NCI-H82 treated with DMSO at 0.1 percent for 48 hours (cell line): Measurements from ENCODE around the gene MACF1.

ENCODE experiments used
- DNase-seq: peaks from one replicate; lab custom pipeline; 2025; ENCODE audit not compliant: unreplicated experiment; lab: John Stamatoyannopoulos, UW

The MACF1 gene

GRCh38 chr1:39213511-39214002 is 9.1 kb downstream of the MACF1 start:
- peak; percentile 71 for DNase-seq

- no peak for DNase-seq
Measured at GRCh38 chr1:39214021-39214713, 9.7 kb downstream of the MACF1 start.

GRCh38 chr1:39214714-39214997 is 10.2 kb downstream of the MACF1 start:
- no peak for DNase-seq

GRCh38 chr1:39214998-39215873 is 10.7 kb downstream of the MACF1 start:
- no peak for DNase-seq

- no peak for DNase-seq
Measured at GRCh38 chr1:39216771-39217170, 12.3 kb downstream of the MACF1 start.

DNA sequence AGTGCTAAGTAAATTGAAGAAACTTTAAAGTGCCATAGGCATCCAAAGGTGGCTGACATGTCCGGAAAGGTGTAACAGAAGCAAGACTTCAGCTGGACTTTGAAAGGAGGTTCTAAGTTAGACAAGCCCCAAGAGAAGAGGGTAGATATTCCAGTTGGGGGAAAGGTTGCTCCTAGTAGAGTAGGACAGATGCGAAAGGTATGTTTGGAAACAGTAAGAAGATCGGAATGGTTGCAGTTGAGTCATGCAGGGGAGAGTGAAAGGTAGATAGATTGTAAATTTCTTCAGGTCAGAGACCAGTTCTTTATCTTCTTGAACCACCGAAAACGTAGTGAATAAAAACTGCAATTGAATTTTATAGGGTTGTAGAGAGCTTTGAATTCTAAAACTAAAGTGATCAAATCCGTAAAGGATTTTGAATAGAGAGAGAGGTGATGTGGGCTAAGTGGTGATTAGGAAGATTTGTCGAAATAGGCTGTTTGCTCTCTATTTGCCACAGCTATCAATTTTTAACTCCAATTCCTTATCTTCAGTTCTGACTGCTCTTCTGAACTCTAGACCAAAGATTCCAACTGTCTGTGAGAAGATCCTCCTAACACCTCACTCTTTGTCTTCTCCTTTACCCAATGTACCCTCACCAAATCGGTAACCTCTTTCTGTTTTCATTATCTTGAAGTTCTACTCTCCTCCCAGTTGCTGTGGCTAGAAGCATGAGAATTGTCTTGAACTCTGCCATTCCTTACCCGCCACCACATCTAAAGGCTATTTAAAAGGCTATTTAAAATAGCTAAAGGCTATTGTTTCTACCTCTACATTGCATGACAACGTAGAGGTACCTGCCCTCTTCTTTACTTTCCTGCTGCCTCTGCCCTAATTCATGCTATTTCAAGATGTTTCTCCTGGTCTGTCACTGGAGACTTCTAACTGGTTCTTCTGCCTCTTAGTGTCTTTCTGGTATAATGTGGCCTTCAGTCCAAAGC is 16.7 kb downstream of the MACF1 start:
- no peak for DNase-seq

DNA sequence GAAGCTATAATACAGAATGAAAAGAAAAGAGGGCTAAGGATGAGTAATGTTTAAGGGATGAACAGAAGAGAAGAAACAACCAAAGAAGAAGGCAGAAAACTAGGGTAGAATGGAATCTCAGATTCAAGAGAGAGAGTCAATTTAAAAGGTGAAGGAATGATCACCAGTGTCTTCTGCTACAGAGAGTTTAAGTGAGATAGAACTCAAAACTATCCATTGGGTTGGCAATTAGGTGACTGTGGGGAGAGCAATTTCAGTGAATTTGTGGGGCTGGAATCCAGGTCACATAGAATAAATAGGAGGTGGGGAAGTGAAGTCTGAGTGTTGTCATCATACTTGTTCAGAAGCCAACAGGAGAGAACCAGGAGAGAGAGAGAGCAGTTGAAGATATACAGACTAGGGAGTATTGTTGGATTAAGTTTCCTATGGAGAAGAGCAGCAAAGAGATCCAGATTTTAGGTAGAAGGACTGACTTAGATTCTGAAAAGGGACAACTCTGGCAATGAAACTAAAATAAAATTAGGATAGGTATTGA is 19.9 kb downstream of the MACF1 start:
- no peak for DNase-seq

DNA sequence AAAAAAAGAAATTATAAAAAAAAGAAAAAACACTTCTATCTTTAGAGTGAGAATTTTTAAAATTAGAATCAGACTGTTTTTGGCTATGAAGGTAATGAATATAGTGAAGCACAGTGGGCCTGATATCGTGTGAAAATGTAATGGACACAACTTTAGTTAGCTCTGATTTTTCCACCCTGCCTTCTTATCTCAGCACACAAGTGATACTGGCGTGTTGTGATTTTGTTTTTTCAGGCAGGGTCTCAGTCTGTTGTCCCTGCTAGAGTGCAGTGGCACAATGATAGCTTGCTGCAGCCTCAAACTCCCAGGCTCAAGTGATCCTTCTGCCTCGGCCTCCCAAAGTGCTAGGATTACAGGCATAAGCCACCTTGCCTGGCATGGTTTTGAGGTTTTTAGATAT is 22.3 kb downstream of the MACF1 start:
- no peak for DNase-seq

DNA sequence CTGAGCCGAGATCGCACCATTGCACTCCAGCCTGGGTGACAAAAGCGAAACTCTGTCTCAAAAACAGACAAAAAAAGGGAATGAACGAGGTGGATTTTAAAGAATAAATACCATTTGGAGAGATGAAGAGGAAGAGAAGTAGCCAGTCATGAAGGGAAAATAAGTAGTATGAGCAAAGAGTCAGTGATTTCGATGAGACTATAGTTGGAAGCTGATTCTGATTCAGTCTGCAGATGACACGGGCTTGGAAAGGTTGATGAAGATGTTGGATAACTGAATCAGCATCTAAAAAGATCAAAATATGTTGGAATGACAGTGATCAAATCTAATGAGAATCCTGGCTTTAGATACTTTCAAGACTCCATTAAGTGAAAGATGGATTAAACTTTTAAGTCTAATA is 23.8 kb downstream of the MACF1 start:
- DNase-seq: no peak

DNA sequence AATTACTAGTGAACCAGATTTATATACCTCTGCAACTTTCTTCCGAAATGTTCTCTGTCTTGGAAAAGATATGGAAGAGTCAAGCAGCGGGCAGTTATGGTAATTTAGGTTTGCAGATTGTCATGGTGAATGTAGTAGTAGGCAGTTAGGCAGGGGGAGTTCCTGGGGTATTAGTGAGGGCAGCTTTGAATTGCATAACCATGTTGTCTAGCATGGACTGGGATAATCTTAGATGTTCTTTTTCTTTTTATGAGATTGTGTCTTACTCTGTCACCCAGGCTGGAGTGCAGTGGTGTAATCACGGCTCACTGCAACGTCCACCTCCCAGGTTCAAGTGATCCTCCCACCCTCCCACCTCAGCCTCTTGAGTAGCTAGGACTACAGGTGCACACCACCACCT is 25.0 kb downstream of the MACF1 start:
- no peak for DNase-seq

DNA sequence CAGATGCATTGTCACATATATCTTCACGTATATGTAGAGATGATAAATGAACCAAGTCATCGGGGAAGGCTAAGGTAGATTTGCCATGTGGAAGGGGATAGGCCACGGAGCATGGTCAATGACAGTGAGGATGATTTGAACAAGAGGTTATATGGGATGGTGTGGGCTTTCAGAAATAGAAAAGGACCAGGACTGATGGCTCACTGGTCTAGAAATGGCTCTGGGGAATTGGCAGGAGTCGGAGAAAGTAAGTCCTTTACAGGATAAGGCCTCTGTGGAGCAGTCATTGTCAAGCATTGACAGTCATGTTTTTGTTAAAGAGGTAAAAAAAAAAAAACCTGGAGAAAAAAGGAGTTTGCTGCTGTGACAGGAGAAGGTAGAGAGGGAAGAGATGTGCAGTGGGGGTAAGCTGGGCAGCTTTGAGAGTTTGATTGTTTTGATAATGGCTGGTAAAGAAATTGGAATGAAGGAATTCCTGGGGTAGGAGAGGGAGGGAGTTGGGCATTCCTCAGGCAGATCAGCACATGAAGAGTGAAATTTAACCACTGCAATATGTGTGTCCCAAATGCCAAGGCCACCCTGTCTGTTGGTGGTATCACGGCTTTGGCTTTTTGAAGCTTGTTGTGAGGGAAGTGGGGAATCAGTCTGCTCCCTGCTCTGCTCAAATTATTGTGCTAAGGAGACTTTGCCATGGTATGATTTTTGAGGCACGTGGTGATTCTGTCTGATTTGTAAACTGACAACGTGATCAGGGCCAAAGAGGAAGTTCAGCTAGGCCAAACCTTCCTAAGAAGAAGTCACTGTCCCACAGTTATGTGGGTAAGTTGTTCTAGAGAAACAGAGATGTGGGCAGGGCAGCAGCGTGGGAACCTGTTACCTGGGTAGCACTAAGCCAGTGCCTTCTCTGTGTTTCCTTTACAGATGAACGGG is 26.0 kb downstream of the MACF1 start:
- no peak for DNase-seq

DNA sequence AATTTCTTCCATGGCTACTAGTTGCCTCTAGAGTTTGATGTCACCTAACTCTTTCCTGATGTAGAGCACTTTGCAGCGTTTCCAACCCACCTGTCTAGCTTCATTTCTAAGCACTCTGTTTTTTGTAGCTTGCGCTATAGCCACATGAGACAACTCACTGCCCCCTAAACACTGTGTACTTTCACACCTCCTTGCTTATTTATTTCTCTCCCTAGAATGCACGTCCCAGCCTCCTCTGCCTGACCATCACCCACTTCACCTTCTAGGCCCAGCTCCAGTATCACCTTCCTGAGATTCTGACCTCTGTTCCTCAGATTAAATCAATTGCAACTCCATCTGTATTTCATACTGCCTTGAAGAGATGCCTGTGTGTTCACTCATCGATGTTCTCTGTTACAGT is 32.5 kb downstream of the MACF1 start:
- DNase-seq: no peak

DNA sequence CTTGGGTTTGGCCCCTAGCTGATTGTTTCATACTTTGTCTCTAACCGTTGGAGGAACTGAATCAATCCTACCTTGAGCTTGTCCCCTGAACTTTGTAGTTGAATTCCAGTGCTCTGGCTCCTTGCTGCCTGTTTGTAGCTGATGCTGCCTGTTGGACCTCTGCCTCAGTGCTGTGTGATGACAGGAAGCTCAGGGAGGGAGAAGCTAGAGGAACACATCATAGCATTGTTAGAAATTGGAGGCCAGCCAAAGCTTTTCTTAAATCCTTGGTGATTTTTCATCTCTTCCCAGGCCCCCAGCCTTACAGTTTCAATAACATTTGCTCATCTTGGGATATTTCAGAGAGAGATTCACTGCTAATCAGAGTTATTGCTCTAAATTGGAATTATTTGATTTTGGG is 34.0 kb downstream of the MACF1 start:
- DNase-seq: no peak

DNA sequence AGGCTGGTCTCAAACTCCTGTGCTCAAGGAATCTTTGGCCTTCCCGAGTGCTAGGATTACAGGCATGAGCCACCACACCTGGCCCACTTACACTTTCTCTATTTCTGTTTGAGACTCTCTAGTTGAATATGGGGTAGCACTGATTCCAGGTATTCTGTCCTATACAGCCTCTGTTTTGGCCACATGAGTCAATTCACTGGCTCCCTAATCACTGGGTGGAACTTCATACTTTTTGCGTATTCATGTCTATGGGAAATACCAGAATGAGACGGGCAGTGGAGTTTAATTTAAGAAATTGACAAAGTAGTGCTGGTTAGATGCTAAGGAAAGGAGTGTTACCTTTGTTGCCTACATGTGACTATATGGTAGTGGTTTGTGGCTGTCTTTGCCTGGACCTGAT is 35.5 kb downstream of the MACF1 start:
- no peak for DNase-seq

DNA sequence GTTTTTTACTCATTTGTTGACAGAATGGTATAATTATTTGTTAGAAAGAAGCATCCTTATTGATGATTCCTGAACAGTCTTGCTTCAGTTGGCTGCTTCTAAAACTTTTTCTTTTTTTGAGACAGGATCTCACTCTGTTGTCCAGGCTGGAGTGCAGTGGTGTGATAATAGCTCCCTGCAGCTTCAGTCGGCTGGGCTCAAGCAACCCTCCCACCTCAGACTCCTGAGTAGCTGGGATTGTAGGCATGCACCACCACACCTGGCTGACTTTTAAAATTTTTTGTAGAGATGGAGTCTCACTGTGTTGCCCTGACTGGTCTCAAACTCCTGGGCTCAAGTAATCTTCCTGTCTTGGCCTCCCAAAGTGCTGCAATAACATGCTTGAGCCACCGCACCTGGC is 38.8 kb downstream of the MACF1 start:
- no peak for DNase-seq

- no peak for DNase-seq
Measured at GRCh38 chr1:39250460-39251240, 46.2 kb downstream of the MACF1 start.

GRCh38 chr1:39255222-39255621 is 50.7 kb downstream of the MACF1 start:
- DNase-seq: no peak

GRCh38 chr1:39258146-39258924 is 53.8 kb downstream of the MACF1 start:
- peak; percentile 52 for DNase-seq

DNA sequence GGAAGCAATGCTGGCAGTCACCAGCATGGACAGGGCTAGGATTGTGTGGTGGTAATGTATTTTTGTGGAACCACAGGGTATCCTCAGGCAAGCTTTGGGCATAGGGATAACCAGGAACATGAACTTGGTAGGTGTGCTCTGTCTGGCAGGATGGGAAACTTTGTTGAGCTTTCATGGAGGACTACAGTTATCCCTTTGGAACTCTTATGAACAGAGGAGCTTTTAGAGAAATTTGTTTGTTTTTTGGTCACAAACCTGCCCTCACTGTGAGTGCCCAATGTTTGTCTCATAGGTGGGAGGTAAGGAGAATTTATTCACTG is 54.4 kb downstream of the MACF1 start:
- DNase-seq: no peak
